GM23338 (cell line): ENCODE data around the gene NLRC4. TPM values are rescaled to one million over a fixed set of nuclear protein-coding genes. Genes with fewer than 3 reads are reported as not detected.

Experiments used
- ATAC-seq: fragments of 200-7000 bp; cut with Tn5 transposase; 3 replicates; pipeline ENCODE4 v1.9.1; 2020
- DNase-seq: peaks from one replicate; pipeline ENCODE4 v3.0.0-alpha.2; 2015; ENCODE audit warnings: low spot score
- H2AFZ ChIP-seq: fragments of 200-600 bp; sonication (generic); 2 replicates; pipeline ENCODE4 v1.8.0; 2016; ENCODE audit warnings: antibody characterized with exemption, mild to moderate bottlenecking, moderate library complexity
- H3F3A ChIP-seq: fragments of 200-600 bp; sonication (generic); replicated peaks from 2 replicates; pipeline ENCODE4 v1.8.0; 2017; ENCODE audit warnings: antibody characterized with exemption, mixed run types, low read depth
- H3K27ac ChIP-seq: fragments of 200-600 bp; sonication (generic); 2 replicates; pipeline ENCODE4 v1.6.1; 2016; ENCODE audit warnings: low read depth
- H3K27me3 ChIP-seq: fragments of 200-600 bp; sonication (generic); 2 replicates; pipeline ENCODE4 v1.8.0; 2016; ENCODE audit warnings: mild to moderate bottlenecking, mixed run types, moderate library complexity; ENCODE audit not compliant: insufficient read depth
- H3K36me3 ChIP-seq: fragments of 200-600 bp; sonication (generic); 2 replicates; pipeline ENCODE4 v1.8.0; 2016; ENCODE audit warnings: mild to moderate bottlenecking; ENCODE audit not compliant: insufficient read depth
- H3K4me1 ChIP-seq: fragments of 200-600 bp; sonication (generic); 2 replicates; pipeline ENCODE4 v1.8.0; 2016; ENCODE audit warnings: mild to moderate bottlenecking, moderate library complexity; ENCODE audit not compliant: insufficient read depth
- H3K4me2 ChIP-seq: fragments of 200-600 bp; sonication (generic); 2 replicates; pipeline ENCODE4 v1.7.1; 2017; ENCODE audit warnings: mixed run types
- H3K4me3 ChIP-seq: fragments of 200-600 bp; sonication (generic); 2 replicates; pipeline ENCODE4 v1.6.1; 2016; ENCODE audit warnings: mixed run types
- H3K79me2 ChIP-seq: fragments of 200-600 bp; sonication (generic); replicated peaks from 2 replicates; pipeline ENCODE4 v1.8.0; 2017; ENCODE audit warnings: mild to moderate bottlenecking; ENCODE audit not compliant: insufficient read depth
- H3K9me2 ChIP-seq: fragments of 200-600 bp; sonication (generic); 2 replicates; pipeline ENCODE4 v1.8.0; 2017; ENCODE audit not compliant: insufficient read depth
- H4K20me1 ChIP-seq: fragments of 200-600 bp; sonication (generic); replicated peaks from 2 replicates; pipeline ENCODE4 v1.8.0; 2017; ENCODE audit warnings: mild to moderate bottlenecking; ENCODE audit not compliant: insufficient read depth
- H3K27ac Mint-ChIP-seq: 2 replicates; pipeline ENCODE4 v1.8.0; 2020; ENCODE audit warnings: inconsistent platforms, mild to moderate bottlenecking, moderate library complexity, mixed read lengths
- H3K27me3 Mint-ChIP-seq: 3 replicates; pipeline ENCODE4 v1.8.0; 2022; ENCODE audit warnings: low read depth, mild to moderate bottlenecking, moderate library complexity, mixed read lengths, inconsistent platforms; ENCODE audit not compliant: insufficient read depth, poor library complexity
- H3K36me3 Mint-ChIP-seq: 3 replicates; pipeline ENCODE4 v1.8.0; 2021; ENCODE audit warnings: low read depth, mild to moderate bottlenecking, inconsistent platforms, moderate library complexity, mixed read lengths
- H3K4me1 Mint-ChIP-seq: 3 replicates; pipeline ENCODE4 v1.8.0; 2020; ENCODE audit warnings: mild to moderate bottlenecking, inconsistent platforms, mixed read lengths
- H3K4me3 Mint-ChIP-seq: 3 replicates; pipeline ENCODE4 v1.8.0; 2021; ENCODE audit warnings: moderate library complexity, mild to moderate bottlenecking, inconsistent platforms, mixed read lengths
- H3K9me3 Mint-ChIP-seq: 3 replicates; pipeline ENCODE4 v1.8.0; 2020; ENCODE audit warnings: moderate library complexity, mild to moderate bottlenecking, inconsistent platforms, mixed read lengths
- CREB1 ChIP-seq: fragments of 250-450 bp; sonication (Bioruptor Pico); IDR thresholded peaks from 2 replicates; pipeline ENCODE4 v1.5.0; 2020; ENCODE audit warnings: low read depth, mild to moderate bottlenecking, moderate library complexity
- CTCF ChIP-seq, 2 experiments: fragments of 200-600 bp in 1 of 2; sonication (generic) in 1 of 2; conservative IDR thresholded peaks; 2 replicates each; pipeline versions ENCODE4 v1.5.1 to v1.6.1; 2016 to 2017; ENCODE audit warnings: antibody characterized with exemption in 2 of 2, low read depth in 2 of 2, mild to moderate bottlenecking in 2 of 2, moderate library complexity in 1 of 2
- EZH2 ChIP-seq: fragments of 200-600 bp; sonication (generic); IDR thresholded peaks from one replicate; pipeline ENCODE4 v1.8.0; 2017; ENCODE audit warnings: antibody characterized with exemption, mild to moderate bottlenecking, low read depth; ENCODE audit not compliant: unreplicated experiment
- EZH2phosphoT487 ChIP-seq: fragments of 200-600 bp; sonication (generic); IDR thresholded peaks from one replicate; pipeline ENCODE4 v1.8.1; 2018; ENCODE audit warnings: antibody characterized with exemption; ENCODE audit not compliant: unreplicated experiment
- JUNB ChIP-seq: IDR thresholded peaks from one replicate; pipeline ENCODE4 v1.6.1; 2016; ENCODE audit warnings: antibody characterized with exemption; ENCODE audit not compliant: unreplicated experiment
- NANOG ChIP-seq: IDR thresholded peaks from 2 replicates; pipeline ENCODE4 v1.6.1; 2016; ENCODE audit warnings: antibody characterized with exemption, borderline replicate concordance
- POLR2AphosphoS5 ChIP-seq: IDR thresholded peaks from 2 replicates; pipeline ENCODE4 v1.6.1; 2016; ENCODE audit warnings: antibody characterized with exemption, low read depth
- REST ChIP-seq: IDR thresholded peaks from one replicate; pipeline ENCODE4 v1.6.1; 2018; ENCODE audit warnings: antibody characterized with exemption; ENCODE audit not compliant: unreplicated experiment
- STAT1 ChIP-seq: IDR thresholded peaks from one replicate; pipeline ENCODE4 v1.6.1; 2016; ENCODE audit warnings: antibody characterized with exemption; ENCODE audit not compliant: unreplicated experiment
- ZNF114 ChIP-seq: fragments of 250-450 bp; sonication (Bioruptor Pico); IDR thresholded peaks from 2 replicates; pipeline ENCODE4 v1.5.0; 2020; ENCODE audit warnings: mild to moderate bottlenecking, moderate library complexity
- ZNF331 ChIP-seq: fragments of 250-450 bp; sonication (Bioruptor Pico); IDR thresholded peaks from 2 replicates; pipeline ENCODE4 v1.5.0; 2020; ENCODE audit warnings: low read depth, mild to moderate bottlenecking, moderate library complexity
- ZNF462 ChIP-seq: fragments of 250-450 bp; sonication (Bioruptor Pico); IDR thresholded peaks from 2 replicates; pipeline ENCODE4 v1.5.0; 2020; ENCODE audit warnings: mild to moderate bottlenecking, moderate library complexity
- polyA plus RNA-seq: library from polyadenylated mRNA; unstranded; fragments of >200 nt; fragmentation: Nextera tagmentation; extraction: Ambion mirVana; gene quantifications from 2 replicates; pipeline ENCODE4 v1.2.1, GENCODE V29; 2016
- total RNA-seq: library from RNA; depleted of rRNA; stranded (reverse); fragments of >200 nt; shearing (Covaris generic); gene quantifications from 2 replicates; pipeline ENCODE4 v1.2.3, GENCODE V29; 2014
- TF ChIP-seq, protein P1 (sequence below): IDR thresholded peaks from 2 replicates; pipeline ENCODE4 v1.6.1; 2016; ENCODE audit warnings: antibody characterized with exemption

Gene NLRC4
- total and polyA plus RNA-seq, 2 experiments from 2014 or later: 0.50 TPM; not detected in 1

GRCh38 chr2:32291746-32292145 is 27.1 kb upstream of the NLRC4 start:
- H3K9me3 Mint-ChIP-seq: peaks cover 24% of the 10 kb centered on the region
- Histone ChIP-seq H3K4me1 (no peaks in the 10 kb centered on the region), H3K27me3 (no peaks in the 10 kb centered on the region), H3K4me3 (no peak overlapping the region), H3K36me3 (peaks cover 4% of the 10 kb centered on the region; the same call in 1 of the 2 replicates), H4K20me1 (no peaks in the 10 kb centered on the region; the same call in 1 of the 2 replicates), H3F3A (no peaks in the 10 kb centered on the region), H3K9me2 (no peaks in the 10 kb centered on the region), H3K4me2 (no peak overlapping the region), H3K27ac (no peak overlapping the region), H3K79me2 (peaks cover under 1% of the 10 kb centered on the region; the same call in 1 of the 2 replicates), H2AFZ (no peak overlapping the region)
- TF ChIP-seq EZH2phosphoT487: no peak
- no peak for TF ChIP-seq JUNB
- TF ChIP-seq POLR2AphosphoS5: no peak
- no peak for TF ChIP-seq EZH2
- TF ChIP-seq REST: no peak
- TF ChIP-seq ZNF462 (CRISPR knock-in tag): no peak
- no peak for TF ChIP-seq ZNF114 (CRISPR knock-in tag)
- TF ChIP-seq STAT1: no peak
- TF ChIP-seq, protein P1, sequence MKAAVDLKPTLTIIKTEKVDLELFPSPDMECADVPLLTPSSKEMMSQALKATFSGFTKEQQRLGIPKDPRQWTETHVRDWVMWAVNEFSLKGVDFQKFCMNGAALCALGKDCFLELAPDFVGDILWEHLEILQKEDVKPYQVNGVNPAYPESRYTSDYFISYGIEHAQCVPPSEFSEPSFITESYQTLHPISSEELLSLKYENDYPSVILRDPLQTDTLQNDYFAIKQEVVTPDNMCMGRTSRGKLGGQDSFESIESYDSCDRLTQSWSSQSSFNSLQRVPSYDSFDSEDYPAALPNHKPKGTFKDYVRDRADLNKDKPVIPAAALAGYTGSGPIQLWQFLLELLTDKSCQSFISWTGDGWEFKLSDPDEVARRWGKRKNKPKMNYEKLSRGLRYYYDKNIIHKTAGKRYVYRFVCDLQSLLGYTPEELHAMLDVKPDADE: no peak
- TF ChIP-seq ZNF331 (CRISPR knock-in tag): no peak
- no peak for TF ChIP-seq CTCF (conservative IDR thresholded peaks at IDR 0.05; ENCODE audit: low read depth in 2 of 2)
- no peak for TF ChIP-seq NANOG
- no peak for TF ChIP-seq CREB1
- H3K4me3 Mint-ChIP-seq: no peak overlapping the region
- H3K27ac Mint-ChIP-seq: no peak overlapping the region
- peaks cover 2% of the 10 kb centered on the region for H3K27me3 Mint-ChIP-seq
- peaks cover 37% of the 10 kb centered on the region for H3K36me3 Mint-ChIP-seq
- DNase-seq: no peak
- no peaks in the 10 kb centered on the region for H3K4me1 Mint-ChIP-seq
- ATAC-seq: no peak
